T-helper 1 cell treated with Interleukin-12 subunit alpha and Interleukin-12 subunit beta and Interleukin-4 antibody, amounts not matched to agents 30 ng/mL and 1 ng/mL, for 36 hours (primary cell): Measurements from ENCODE around the gene SPIN2B. TPM values are rescaled to one million over a fixed set of nuclear protein-coding genes. Genes with fewer than 3 reads are reported as not detected.

Experiments
- intact Hi-C: fragments of 100-400 bp; cut with micrococcal nuclease; formaldehyde crosslinking; loops from one replicate; pipeline ENCODE4 v1.15.1; 2024
- total RNA-seq: library from RNA; stranded (reverse); gene quantifications from 2 replicates; pipeline ENCODE4 v1.2.3, GENCODE V29; 2022

The SPIN2B gene
- total RNA-seq, 1 donor from 2014 or later: 12.6 TPM

DNA sequence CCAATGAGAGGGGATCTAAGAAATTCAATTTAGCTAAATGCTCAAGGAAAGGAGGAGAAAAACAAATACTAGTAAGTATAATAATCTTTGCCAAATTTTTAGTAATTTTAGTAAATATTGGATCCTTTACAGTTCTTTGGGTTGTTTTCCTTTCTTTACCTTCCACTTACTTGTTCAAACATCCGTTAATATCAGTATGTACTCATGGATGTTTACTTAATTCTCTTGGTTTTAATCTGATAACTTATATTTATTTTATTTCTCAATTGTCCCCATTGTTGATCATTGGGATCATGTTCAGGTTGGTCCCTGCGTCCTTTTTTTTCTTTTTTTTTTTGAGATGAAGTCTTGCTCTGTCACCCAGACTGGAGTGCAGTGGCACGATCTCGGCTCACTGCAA is 46.9 kb downstream of the SPIN2B start:
- intact Hi-C loops: no loop called here

DNA sequence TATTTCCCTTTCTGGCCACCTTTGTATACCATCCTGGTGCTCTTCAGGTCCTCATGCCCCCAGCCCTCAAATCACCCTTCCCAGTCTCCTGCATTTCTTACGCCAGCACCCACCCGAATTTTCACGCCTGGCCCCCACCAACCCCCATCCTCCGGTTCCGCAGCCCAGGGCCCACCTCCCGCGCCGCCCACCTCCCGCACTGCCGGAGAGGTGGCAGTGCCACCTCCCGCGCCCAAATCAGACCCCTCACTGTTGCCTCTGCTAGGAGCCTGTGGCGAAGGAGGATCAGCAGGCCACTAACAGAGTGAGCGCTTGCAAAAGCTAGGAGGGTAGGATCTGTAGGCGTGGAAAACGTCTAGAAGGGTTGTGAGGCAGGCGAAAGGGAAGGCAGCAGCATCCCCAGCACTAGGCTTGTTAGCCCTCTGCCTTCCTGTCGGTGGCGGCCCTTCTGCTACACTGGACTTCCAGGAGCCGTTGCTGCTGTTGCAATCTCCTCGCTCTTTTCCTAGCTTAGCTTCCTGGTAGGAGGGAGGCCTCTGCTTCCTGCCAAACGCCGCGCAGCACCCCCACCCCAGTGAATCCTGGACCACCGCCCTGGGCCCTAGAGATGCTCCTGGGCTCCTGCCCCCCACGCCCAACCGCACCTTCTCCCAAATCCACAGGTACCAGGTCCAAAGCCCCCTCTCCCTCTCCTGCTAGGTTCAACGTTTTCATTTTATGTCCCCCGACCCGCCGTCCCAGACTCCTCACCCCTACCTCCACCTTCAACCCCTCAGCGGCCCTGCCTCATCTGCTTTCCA is 51.0 kb downstream of the SPIN2B start:
- intact Hi-C loops: no loop called here

Other genes starting within 250 kb of the SPIN2B start
- gene SPIN3, start 126.0 kb downstream of the SPIN2B start, total RNA-seq: 8.5 and 10.2 TPM in 2 replicates
- 0.61 and 0.95 TPM in 2 replicates for gene SPIN2A, start 15.8 kb upstream of the SPIN2B start, total RNA-seq
- gene FAAH2, start 165.2 kb upstream of the SPIN2B start, total RNA-seq: 13.1 and 16.1 TPM in 2 replicates